Natural killer cell (primary cell): Measurements from ENCODE around the gene PWWP2A. TPM values are rescaled to one million over a fixed set of nuclear protein-coding genes. Genes with fewer than 3 reads are reported as not detected.
"Not testable (repeated sequence)": the region's sequence is repeated elsewhere in the genome, so short reads cannot be mapped to it uniquely, and the experiment has no call there.

Source experiments
- ATAC-seq, 3 donors: fragments of 150-1000 bp in 2 of 3; fragments of 200-7000 bp in 1 of 3; cut with Tn5 transposase; 1 replicate in 1 of 3; 2 replicates in 2 of 3; pipeline ENCODE4 v1.10.0; 2021; ENCODE audit warnings: mild to moderate bottlenecking in 2 of 3, moderate library complexity in 2 of 3
- DNase-seq, 2 donors: peaks; one replicate each; pipeline versions ENCODE4 v3.0.0 to v3.0.0-alpha.2; 2013 to 2021; ENCODE audit warnings: mixed read lengths in 1 of 2
- H3K27ac ChIP-seq: one replicate; pipeline ENCODE4 v1.5.1; 2013; ENCODE audit warnings: mild to moderate bottlenecking, low read length
- H3K27me3 ChIP-seq: one replicate; pipeline ENCODE4 v1.6.1; 2013; ENCODE audit warnings: low read length; ENCODE audit not compliant: control insufficient read depth, insufficient read depth
- H3K36me3 ChIP-seq: one replicate; pipeline ENCODE4 v1.6.1; 2013; ENCODE audit warnings: low read length; ENCODE audit not compliant: control insufficient read depth, insufficient read depth
- H3K4me1 ChIP-seq: one replicate; pipeline ENCODE4 v1.6.1; 2013; ENCODE audit warnings: low read length; ENCODE audit not compliant: control insufficient read depth, insufficient read depth
- H3K4me3 ChIP-seq: one replicate; pipeline ENCODE4 v1.5.1; 2013; ENCODE audit warnings: low read length
- H3K9me3 ChIP-seq: one replicate; pipeline ENCODE4 v1.6.1; 2013; ENCODE audit warnings: low read length; ENCODE audit not compliant: control insufficient read depth, insufficient read depth
- H3K27ac Mint-ChIP-seq, 2 donors: one replicate each; pipeline ENCODE4 v1.8.0; 2022; ENCODE audit warnings: mild to moderate bottlenecking in 2 of 2, mixed read lengths in 2 of 2, moderate library complexity in 1 of 2
- H3K27me3 Mint-ChIP-seq, 2 donors: one replicate each; pipeline ENCODE4 v1.8.0; 2022; ENCODE audit warnings: low read depth in 2 of 2, mixed read lengths in 2 of 2
- H3K36me3 Mint-ChIP-seq: one replicate; pipeline ENCODE4 v1.8.0; 2022; ENCODE audit warnings: mixed read lengths
- H3K4me1 Mint-ChIP-seq, 2 donors: one replicate each; pipeline ENCODE4 v1.8.0; 2022; ENCODE audit warnings: mixed read lengths in 2 of 2
- H3K4me3 Mint-ChIP-seq: one replicate; pipeline ENCODE4 v1.8.0; 2022; ENCODE audit warnings: mild to moderate bottlenecking, moderate library complexity, mixed read lengths
- H3K9me3 Mint-ChIP-seq, 2 donors: one replicate each; pipeline ENCODE4 v1.8.0; 2022; ENCODE audit warnings: mixed read lengths in 2 of 2
- WGBS: methylation state at CpG from one replicate; pipeline ENCODE4 v1.1.7; 2013; ENCODE audit warnings: missing lambda C conversion rate; ENCODE audit not compliant: insufficient coverage; 5-methylcytosine and 5-hydroxymethylcytosine counted together
- intact Hi-C: fragments of 100-400 bp; cut with micrococcal nuclease; formaldehyde crosslinking; loops from one replicate; pipeline ENCODE4 v1.14.2; 2022
- total RNA-seq, 4 donors: library from RNA; stranded (reverse); fragments of 120-200 nt in 1 of 4; gene quantifications; one replicate each; pipeline versions ENCODE4 v1.2.3 to v1.2.4, GENCODE V29; 2013 to 2022
- TF ChIP-seq, protein P1 (sequence below): fragments of 200-600 bp; IDR thresholded peaks from one replicate; pipeline ENCODE4 v1.8.0; 2022; ENCODE audit warnings: antibody characterized with exemption

Gene PWWP2A
- total RNA-seq, 3 donors from 2014 or later (not counting 1 experiment from before 2014, with no cell fraction given) = 24.9 to 37.6 (median 30.2) TPM

- Mint-ChIP-seq H3K27ac (no peak overlapping the region), H3K4me3 (no peak overlapping the region), H3K27me3 (peaks cover 6 to 12% of the 10 kb centered on the region in 2 donors), H3K9me3 (no peaks in the 10 kb centered on the region), H3K36me3 (no peaks in the 10 kb centered on the region), H3K4me1 (peaks cover 14 to 15% of the 10 kb centered on the region in 2 donors)
- ATAC-seq (no peak), DNase-seq (no peak)
- intact Hi-C loops = no loop called here
- Histone ChIP-seq H3K9me3 (no peaks in the 10 kb centered on the region), H3K27me3 (no peaks in the 10 kb centered on the region), H3K27ac (no peak overlapping the region), H3K4me3 (no peak overlapping the region), H3K36me3 (no peaks in the 10 kb centered on the region), H3K4me1 (peaks cover 9% of the 10 kb centered on the region)
- WGBS = 91% methylated on average over 6 of the region's 6 CpGs
- TF ChIP-seq, protein P1, sequence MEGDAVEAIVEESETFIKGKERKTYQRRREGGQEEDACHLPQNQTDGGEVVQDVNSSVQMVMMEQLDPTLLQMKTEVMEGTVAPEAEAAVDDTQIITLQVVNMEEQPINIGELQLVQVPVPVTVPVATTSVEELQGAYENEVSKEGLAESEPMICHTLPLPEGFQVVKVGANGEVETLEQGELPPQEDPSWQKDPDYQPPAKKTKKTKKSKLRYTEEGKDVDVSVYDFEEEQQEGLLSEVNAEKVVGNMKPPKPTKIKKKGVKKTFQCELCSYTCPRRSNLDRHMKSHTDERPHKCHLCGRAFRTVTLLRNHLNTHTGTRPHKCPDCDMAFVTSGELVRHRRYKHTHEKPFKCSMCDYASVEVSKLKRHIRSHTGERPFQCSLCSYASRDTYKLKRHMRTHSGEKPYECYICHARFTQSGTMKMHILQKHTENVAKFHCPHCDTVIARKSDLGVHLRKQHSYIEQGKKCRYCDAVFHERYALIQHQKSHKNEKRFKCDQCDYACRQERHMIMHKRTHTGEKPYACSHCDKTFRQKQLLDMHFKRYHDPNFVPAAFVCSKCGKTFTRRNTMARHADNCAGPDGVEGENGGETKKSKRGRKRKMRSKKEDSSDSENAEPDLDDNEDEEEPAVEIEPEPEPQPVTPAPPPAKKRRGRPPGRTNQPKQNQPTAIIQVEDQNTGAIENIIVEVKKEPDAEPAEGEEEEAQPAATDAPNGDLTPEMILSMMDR = no peak
Measured at GRCh38 chr5:160161626-160162025, 42.4 kb upstream of the PWWP2A start.

DNA sequence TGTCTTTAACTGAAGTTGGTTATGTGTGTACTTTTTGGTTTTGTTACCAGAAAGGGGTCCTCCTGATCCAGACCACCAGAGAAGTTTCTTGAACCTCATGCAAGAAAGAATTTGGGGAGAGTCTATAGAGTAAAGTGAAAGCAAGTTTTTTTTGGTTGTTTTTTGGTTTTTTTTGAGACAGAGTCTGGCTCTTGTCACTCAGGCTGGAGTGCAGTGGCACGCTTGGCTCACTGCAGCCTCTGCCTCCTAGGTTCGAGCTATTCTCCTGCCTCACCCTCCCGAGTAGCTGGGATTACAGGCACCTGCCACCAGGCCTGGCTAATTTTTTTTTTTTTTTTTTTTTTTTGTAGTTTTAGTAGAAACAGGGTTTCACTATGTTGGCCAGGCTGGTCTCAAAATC, 41.6 kb upstream of the PWWP2A start:
- H3K9me3 ChIP-seq, H3K36me3 ChIP-seq, H3K27me3 Mint-ChIP-seq, H3K27me3 ChIP-seq, H3K27ac Mint-ChIP-seq, intact Hi-C loops, H3K4me1 ChIP-seq, H3K4me3 ChIP-seq, H3K9me3 Mint-ChIP-seq, H3K27ac ChIP-seq, H3K4me3 Mint-ChIP-seq, H3K36me3 Mint-ChIP-seq, ATAC-seq, DNase-seq: not testable (repeated sequence)
- peaks cover 14 to 15% of the 10 kb centered on the region in 2 donors for H3K4me1 Mint-ChIP-seq
- 78% methylated on average over 3 of the region's 3 CpGs for WGBS

DNA sequence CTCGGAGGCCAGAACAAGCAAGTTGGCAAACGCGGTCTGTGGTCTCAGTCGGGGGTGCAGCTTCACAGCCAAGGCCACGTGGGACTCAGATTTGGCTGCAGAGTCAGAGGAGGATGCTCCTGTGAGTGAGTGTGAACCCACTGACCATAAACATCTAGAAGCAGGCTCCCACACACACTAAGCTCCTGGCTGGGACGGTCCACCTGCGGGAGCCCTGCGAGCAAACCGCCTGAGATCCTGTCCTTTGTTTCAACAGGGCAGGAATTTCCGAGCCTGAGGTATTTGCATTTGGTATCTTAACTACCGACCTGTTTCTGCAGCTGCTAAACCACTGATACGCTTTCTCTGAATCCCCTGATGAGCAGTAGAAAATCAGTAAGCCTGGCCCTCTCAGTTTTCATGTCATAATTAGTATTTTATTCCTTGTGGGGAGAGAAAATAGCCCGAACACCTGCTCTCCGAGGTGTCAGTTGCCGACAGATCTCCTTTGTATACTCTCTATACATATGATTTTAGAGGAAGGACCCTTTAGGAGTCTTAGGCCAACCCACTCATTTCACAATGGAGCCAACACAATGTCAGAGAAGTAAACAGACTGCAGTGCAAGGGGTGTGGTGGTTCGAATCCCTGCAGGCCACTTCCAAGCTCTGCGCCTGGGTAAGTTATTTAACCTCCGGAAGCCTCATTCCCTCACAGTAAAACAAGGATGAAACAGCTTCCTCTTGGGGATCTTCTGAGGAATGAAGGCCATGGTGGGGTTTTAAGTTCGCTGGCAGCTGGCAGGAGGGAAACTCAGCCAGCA, 40.9 kb upstream of the PWWP2A start:
- peaks cover 7 to 8% of the 10 kb centered on the region in 2 donors for H3K4me1 Mint-ChIP-seq
- no peak overlapping the region for H3K27ac ChIP-seq
- H3K27ac Mint-ChIP-seq = no peak overlapping the region
- peaks cover 6 to 9% of the 10 kb centered on the region in 2 donors for H3K27me3 Mint-ChIP-seq
- no peaks in the 10 kb centered on the region for H3K36me3 ChIP-seq
- H3K36me3 Mint-ChIP-seq = no peaks in the 10 kb centered on the region
- TF ChIP-seq, protein P1 = no peak
- DNase-seq (no peak), ATAC-seq (peak in 2 of 3 donors; percentile 57 to 92)
- intact Hi-C loops = no loop called here
- H3K9me3 ChIP-seq = no peaks in the 10 kb centered on the region
- 69% methylated on average over 16 of the region's 19 CpGs for WGBS
- H3K4me3 Mint-ChIP-seq = no peak overlapping the region
- no peaks in the 10 kb centered on the region for H3K9me3 Mint-ChIP-seq
- H3K27me3 ChIP-seq = no peaks in the 10 kb centered on the region
- no peak overlapping the region for H3K4me3 ChIP-seq
- peaks cover 4% of the 10 kb centered on the region for H3K4me1 ChIP-seq

DNA sequence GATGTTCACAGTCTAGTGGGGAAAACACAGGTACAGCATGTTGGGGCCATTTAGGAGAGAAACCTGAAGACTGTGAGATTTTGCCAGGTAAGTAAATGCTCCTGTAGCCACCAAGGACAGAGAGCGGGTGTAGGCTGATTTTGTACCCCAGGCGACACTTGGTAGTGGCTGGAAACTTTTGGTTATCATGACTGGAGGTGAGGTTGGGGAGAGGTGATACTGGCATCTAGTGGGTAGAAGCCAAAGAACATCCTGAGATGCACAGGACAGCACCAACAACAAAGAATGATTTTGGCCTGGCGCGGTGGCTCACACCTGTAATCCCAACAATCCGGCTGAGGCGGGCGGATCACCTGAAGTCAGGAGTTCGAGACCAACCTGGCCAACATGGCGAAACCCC, 38.8 kb upstream of the PWWP2A start:
- WGBS = 91% methylated on average over 9 of the region's 9 CpGs
- H3K9me3 Mint-ChIP-seq = no peaks in the 10 kb centered on the region
- H3K36me3 ChIP-seq = no peaks in the 10 kb centered on the region
- no peaks in the 10 kb centered on the region for H3K27me3 ChIP-seq
- ATAC-seq = no peak
- no peaks in the 10 kb centered on the region for H3K9me3 ChIP-seq
- no peak overlapping the region for H3K27ac ChIP-seq
- H3K27ac Mint-ChIP-seq = no peak overlapping the region
- peaks cover 0 to 2% of the 10 kb centered on the region in 2 donors for H3K27me3 Mint-ChIP-seq
- TF ChIP-seq, protein P1 = no peak
- no peaks in the 10 kb centered on the region for H3K4me1 Mint-ChIP-seq
- intact Hi-C loops = no loop called here
- no peaks in the 10 kb centered on the region for H3K4me1 ChIP-seq
- H3K36me3 Mint-ChIP-seq = no peaks in the 10 kb centered on the region
- no peak overlapping the region for H3K4me3 Mint-ChIP-seq
- H3K4me3 ChIP-seq = no peak overlapping the region
- peak in 1 of 2 donors; percentile 7 for DNase-seq
